HepG2 (cell line): Measurements from ENCODE around the gene RAB18. TPM values are rescaled to one million over a fixed set of nuclear protein-coding genes. Genes with fewer than 3 reads are reported as not detected.
A peak's percentile ranks its signal among the peaks of the same experiment; 100 is the strongest.

Source experiments
- AHR ChIP-seq: IDR thresholded peaks from 2 replicates; pipeline ENCODE4 v1.6.1; 2018; ENCODE audit warnings: missing genetic modification reagents, missing compliant biosample characterization
- BRCA1 ChIP-seq: sonication (generic); formaldehyde crosslinking; IDR thresholded peaks from 2 replicates; pipeline ENCODE4 v1.4.0; 2020; ENCODE audit warnings: missing genetic modification reagents
- FOXC1 ChIP-seq: sonication (generic); formaldehyde crosslinking; IDR thresholded peaks from 2 replicates; pipeline ENCODE4 v1.8.0; 2022; ENCODE audit warnings: mild to moderate bottlenecking, missing genetic modification reagents, borderline replicate concordance
- FOXK1 ChIP-seq: sonication (generic); formaldehyde crosslinking; IDR thresholded peaks from 2 replicates; pipeline ENCODE4 v1.4.0; 2020; ENCODE audit warnings: low read depth, missing genetic modification reagents, borderline replicate concordance
- GMEB2 ChIP-seq: IDR thresholded peaks from 2 replicates; pipeline ENCODE4 v1.6.1; 2016; ENCODE audit warnings: missing biosample characterization, missing genetic modification reagents, low read depth
- MIXL1 ChIP-seq: IDR thresholded peaks from 2 replicates; pipeline ENCODE4 v1.6.1; 2016
- NR2F6 ChIP-seq, 2 experiments: IDR thresholded peaks; 2 replicates each; pipeline ENCODE4 v1.6.1; 2016; ENCODE audit warnings: antibody characterized with exemption in 1 of 2, mild to moderate bottlenecking in 1 of 2
- TFE3 ChIP-seq: IDR thresholded peaks from 2 replicates; pipeline ENCODE4 v1.6.1; 2016
- YY1 ChIP-seq: IDR thresholded peaks from 2 replicates; pipeline ENCODE4 v1.6.1; 2011; ENCODE audit warnings: low read length, low read depth, moderate library complexity, mild to moderate bottlenecking; ENCODE audit not compliant: insufficient read depth, insufficient replicate concordance
- ZFP62 ChIP-seq: sonication (generic); formaldehyde crosslinking; IDR thresholded peaks from 2 replicates; pipeline ENCODE4 v1.4.0; 2020; ENCODE audit warnings: missing genetic modification reagents
- ZNF205 ChIP-seq: IDR thresholded peaks from 2 replicates; pipeline ENCODE4 v1.6.1; 2018; ENCODE audit warnings: missing biosample characterization, missing genetic modification reagents
- ZNF280B ChIP-seq: sonication (generic); formaldehyde crosslinking; IDR thresholded peaks from 2 replicates; pipeline ENCODE4 v1.5.0; 2020; ENCODE audit warnings: missing genetic modification reagents, mild to moderate bottlenecking, borderline replicate concordance
- ZNF75D ChIP-seq: sonication (generic); formaldehyde crosslinking; IDR thresholded peaks from 2 replicates; pipeline ENCODE4 v1.8.1; 2023; ENCODE audit warnings: missing genetic modification reagents, mild to moderate bottlenecking, borderline replicate concordance
- ZSCAN25 ChIP-seq: sonication (generic); formaldehyde crosslinking; IDR thresholded peaks from 2 replicates; pipeline ENCODE4 v1.8.0; 2022; ENCODE audit warnings: mild to moderate bottlenecking, missing genetic modification reagents
- polyA plus RNA-seq, 8 experiments: library from polyadenylated mRNA; depleted of rRNA in 3 of 8; stranded (reverse) in 7 of 8; unstranded in 1 of 8; fragments of >200 nt; fragmentation: Illumina TruSeq in 4 of 8; extraction: Trizol in 4 of 8; gene quantifications; 2 replicates each; pipeline versions ENCODE4 v1.2.1 to v1.2.3, GENCODE V29; 2011 to 2016; ENCODE audit warnings: low read depth in 4 of 8, missing spikeins in 1 of 8, mixed read lengths in 1 of 8; ENCODE audit not compliant: insufficient read depth in 1 of 8
- total RNA-seq, 5 experiments: library from RNA; depleted of rRNA; stranded (reverse); fragments of >200 nt; fragmentation: Illumina TruSeq; extraction: Trizol; gene quantifications; 2 replicates each; pipeline ENCODE4 v1.2.3, GENCODE V29; 2016; ENCODE audit warnings: low read depth in 1 of 5
- TF ChIP-seq, protein P1 (sequence below): sonication (generic); formaldehyde crosslinking; IDR thresholded peaks from 2 replicates; pipeline ENCODE4 v1.8.1; 2023; ENCODE audit warnings: mild to moderate bottlenecking, missing genetic modification reagents, borderline replicate concordance
- TF ChIP-seq, protein P2 (sequence below): sonication (generic); formaldehyde crosslinking; IDR thresholded peaks from 2 replicates; pipeline ENCODE4 v1.4.0; 2020; ENCODE audit warnings: low read depth, mild to moderate bottlenecking, missing genetic modification reagents
- TF ChIP-seq, protein P3 (sequence below): sonication (generic); formaldehyde crosslinking; IDR thresholded peaks from 2 replicates; pipeline ENCODE4 v1.4.0; 2020; ENCODE audit warnings: mild to moderate bottlenecking, missing genetic modification reagents
- TF ChIP-seq, protein P4 (sequence below): sonication (generic); formaldehyde crosslinking; IDR thresholded peaks from 2 replicates; pipeline ENCODE4 v1.4.0; 2020; ENCODE audit warnings: mild to moderate bottlenecking, missing genetic modification reagents

The RAB18 gene
- total and polyA plus RNA-seq, 2 of the 13 experiments (the other 11 are each of a cell fraction or from before 2014, with no cell fraction given): 22.3 to 69.1 TPM

- TF ChIP-seq, protein P1, sequence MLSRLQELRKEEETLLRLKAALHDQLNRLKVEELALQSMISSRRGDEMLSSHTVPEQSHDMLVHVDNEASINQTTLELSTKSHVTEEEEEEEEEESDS (CRISPR knock-in tag): no peak; the same call in 1 of the 2 replicates
- peak; percentile 68 for TF ChIP-seq TFE3 (CRISPR knock-in tag)
- TF ChIP-seq BRCA1 (CRISPR knock-in tag): no peak
- no peak for TF ChIP-seq ZNF205 (CRISPR knock-in tag)
- no peak for TF ChIP-seq ZNF75D (CRISPR knock-in tag)
- TF ChIP-seq, protein P2, sequence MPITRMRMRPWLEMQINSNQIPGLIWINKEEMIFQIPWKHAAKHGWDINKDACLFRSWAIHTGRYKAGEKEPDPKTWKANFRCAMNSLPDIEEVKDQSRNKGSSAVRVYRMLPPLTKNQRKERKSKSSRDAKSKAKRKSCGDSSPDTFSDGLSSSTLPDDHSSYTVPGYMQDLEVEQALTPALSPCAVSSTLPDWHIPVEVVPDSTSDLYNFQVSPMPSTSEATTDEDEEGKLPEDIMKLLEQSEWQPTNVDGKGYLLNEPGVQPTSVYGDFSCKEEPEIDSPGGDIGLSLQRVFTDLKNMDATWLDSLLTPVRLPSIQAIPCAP: peak; percentile 72; the same call in 1 of the 2 replicates
- TF ChIP-seq NR2F6 (IDR thresholded peaks at IDR 0.05): peak; percentile 38; the same call in 1 of the 2 replicates
- peak; percentile 36; the same call in 1 of the 2 replicates for TF ChIP-seq NR2F6 (CRISPR knock-in tag; IDR thresholded peaks at IDR 0.05)
- TF ChIP-seq FOXC1 (CRISPR knock-in tag): peak; percentile 86; the same call in 1 of the 2 replicates
- TF ChIP-seq ZNF280B (CRISPR knock-in tag): no peak
- TF ChIP-seq YY1: peak; percentile 62
- TF ChIP-seq, protein P3, sequence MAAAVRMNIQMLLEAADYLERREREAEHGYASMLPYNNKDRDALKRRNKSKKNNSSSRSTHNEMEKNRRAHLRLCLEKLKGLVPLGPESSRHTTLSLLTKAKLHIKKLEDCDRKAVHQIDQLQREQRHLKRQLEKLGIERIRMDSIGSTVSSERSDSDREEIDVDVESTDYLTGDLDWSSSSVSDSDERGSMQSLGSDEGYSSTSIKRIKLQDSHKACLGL: peak; percentile 69
- TF ChIP-seq, protein P4, sequence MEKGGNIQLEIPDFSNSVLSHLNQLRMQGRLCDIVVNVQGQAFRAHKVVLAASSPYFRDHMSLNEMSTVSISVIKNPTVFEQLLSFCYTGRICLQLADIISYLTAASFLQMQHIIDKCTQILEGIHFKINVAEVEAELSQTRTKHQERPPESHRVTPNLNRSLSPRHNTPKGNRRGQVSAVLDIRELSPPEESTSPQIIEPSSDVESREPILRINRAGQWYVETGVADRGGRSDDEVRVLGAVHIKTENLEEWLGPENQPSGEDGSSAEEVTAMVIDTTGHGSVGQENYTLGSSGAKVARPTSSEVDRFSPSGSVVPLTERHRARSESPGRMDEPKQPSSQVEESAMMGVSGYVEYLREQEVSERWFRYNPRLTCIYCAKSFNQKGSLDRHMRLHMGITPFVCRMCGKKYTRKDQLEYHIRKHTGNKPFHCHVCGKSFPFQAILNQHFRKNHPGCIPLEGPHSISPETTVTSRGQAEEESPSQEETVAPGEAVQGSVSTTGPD (CRISPR knock-in tag): no peak
- TF ChIP-seq MIXL1: 0 out of 2 replicates have a peak, but pooled peaks have one; percentile 47
- TF ChIP-seq FOXK1: peak; percentile 76; the same call in 1 of the 2 replicates
- no peak for TF ChIP-seq ZFP62 (CRISPR knock-in tag)
- TF ChIP-seq ZSCAN25 (CRISPR knock-in tag): peak; percentile 81; the same call in 1 of the 2 replicates
- peak; percentile 38; the same call in 1 of the 2 replicates for TF ChIP-seq AHR (CRISPR knock-in tag)
- TF ChIP-seq GMEB2: peak; percentile 80
These were observed at the start of gene RAB18 (continued) for GRCh38 chr10:27504007-27504807.
